ENCODE measurements around the gene TPM3.
"Not testable (repeated sequence)": the region's sequence is repeated elsewhere in the genome, so short reads cannot be mapped to it uniquely, and the experiment has no call there.

Gene TPM3

DNA sequence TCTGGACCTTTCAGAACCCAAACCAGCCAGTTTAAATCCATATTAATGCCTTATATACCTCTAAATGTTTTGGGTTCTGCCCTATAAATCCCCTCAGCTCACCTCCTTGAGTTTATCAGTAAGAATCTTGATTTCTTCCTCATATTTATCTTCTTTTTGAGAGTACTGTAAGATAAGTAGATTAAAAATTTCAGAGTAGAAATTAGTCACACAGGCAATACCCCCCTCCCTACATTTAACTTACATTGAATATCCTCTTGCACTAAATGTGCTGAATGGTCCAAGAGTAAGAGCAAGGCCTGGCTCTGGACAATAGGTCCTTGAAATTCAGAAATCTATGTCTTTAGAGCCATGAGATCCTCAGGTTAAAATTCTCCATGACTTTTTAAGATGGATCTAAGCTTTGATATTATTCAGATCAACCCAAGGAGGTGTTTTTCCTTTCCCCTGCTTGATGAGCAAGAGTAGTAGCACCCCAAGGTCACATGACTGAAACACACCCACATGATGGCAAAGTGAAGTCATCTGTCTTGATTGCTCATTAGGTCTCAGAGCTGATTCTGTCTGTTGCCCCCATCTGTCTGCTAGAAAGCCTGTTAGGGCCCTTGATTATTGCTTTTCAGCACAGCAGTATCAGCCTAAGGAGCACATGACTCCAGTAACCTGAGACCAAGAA lies 21.2 kb downstream of the TPM3 start:
- in situ Hi-C loops (cut with MboI; ENCODE audit: low sequenced_read_pairs): no loop called here

GRCh38 chr1:154167461-154167860 lies 24.4 kb downstream of the TPM3 start:
- in situ Hi-C loops (cut with MboI; ENCODE audit: low sequenced_read_pairs): no loop called here

- in situ Hi-C loops (cut with MboI; ENCODE audit: low sequenced_read_pairs): no loop called here
These were observed 25.7 kb downstream of the TPM3 start for GRCh38 chr1:154166207-154166606.

DNA sequence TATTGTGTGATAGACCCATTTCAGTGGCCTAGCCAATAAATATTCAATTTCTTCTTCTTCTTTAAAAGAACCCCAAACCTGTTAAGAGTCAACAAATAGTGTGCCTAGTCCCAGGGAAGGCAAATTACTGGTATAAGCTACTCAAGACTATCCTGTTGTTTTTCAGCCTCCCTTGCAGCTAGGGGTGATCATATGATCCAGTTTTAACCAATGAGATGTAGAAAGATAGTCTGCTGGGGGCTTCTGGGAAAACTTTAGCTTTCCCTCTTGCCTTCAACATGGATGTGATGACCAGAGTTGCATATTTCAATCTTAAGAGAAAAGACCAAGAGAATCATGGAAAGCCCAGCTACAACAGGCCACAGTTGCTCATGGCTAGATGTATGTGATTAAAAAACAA lies 32.3 kb downstream of the TPM3 start:
- in situ Hi-C loops (cut with MboI; ENCODE audit: low sequenced_read_pairs): no loop called here

DNA sequence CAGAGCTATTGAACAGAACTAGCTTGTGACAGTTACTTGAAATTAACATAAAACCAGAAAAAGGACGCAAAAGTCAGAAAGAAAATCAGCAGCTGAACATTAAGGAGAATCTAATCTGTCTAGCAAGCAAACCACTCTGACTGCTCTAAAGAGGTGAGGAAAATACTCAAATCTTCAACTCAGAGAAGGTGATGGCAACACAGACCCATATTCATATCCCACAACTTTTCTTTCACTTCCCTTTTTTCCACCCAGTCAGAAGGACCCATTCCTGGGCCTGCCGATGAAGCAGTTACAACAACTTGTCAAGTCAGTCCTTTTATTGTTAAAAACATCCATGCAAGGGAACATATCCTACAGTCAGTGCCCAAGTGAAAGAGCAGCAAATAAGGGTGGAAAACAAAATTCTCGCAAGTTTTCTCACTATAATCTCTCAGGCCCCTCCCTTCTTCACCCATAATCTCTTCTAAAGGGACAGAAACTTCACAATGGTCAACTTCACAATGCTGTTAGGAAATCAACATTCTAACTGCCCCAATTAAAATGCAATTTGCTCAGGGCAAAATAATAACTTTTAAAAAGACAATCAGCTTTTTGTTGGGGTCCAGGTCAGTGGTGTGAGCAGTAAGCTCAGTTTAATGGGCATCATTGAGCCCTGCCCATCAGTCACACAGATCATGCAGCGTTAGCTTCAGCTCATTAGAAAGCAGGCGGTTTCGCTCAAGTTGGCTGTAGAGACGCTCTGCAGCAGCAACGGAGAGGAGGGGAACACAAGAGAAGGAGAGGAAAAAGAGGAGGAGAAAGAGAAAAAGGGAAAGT lies 33.4 kb downstream of the TPM3 start:
- in situ Hi-C loops (cut with MboI; ENCODE audit: low sequenced_read_pairs): no loop called here

DNA sequence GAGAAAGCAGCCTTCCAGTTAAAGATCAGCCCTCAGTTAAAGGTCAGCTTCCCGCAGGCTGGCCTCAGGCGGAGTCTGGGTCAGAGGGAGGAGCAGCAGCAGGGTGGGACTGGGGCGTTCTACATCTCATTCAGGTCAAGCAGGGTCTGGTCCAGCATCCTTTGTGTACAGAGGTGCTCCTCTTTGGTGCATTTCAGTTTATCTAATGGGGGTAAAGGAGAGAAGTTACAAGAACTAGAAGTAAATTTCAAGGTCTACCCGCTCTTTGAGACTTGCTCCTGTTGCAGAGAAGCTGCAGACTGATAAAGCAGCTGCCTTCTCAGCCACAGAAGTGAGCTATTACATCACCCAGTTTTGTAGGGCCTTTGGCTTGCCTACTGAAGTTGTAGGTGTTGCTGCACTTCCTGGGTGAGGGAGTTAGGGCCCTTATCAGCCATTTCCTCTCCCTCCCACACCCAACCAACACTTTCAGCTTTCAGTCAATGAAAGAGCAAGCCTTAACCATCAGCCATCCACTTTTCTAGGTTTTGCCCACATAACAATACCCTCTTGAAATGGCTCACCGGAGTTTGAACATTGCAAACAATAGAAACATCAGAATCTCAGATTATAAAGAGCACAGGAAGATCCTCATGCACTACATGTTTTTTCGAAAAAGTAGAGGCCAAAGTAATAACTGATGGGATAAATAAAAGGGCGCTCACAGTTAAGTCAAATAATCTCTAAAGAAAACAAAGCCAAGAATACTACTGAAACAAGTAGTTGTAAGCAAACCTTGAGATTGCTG lies 34.2 kb downstream of the TPM3 start:
- in situ Hi-C loops (cut with MboI; ENCODE audit: low sequenced_read_pairs): no loop called here

- in situ Hi-C loops (cut with MboI; ENCODE audit: low sequenced_read_pairs): no loop called here
These were observed 36.6 kb downstream of the TPM3 start for GRCh38 chr1:154155251-154155650.

GRCh38 chr1:154154534-154155191 lies 37.2 kb downstream of the TPM3 start, which contains the start of gene NUP210L:
Gene NUP210L, minus strand, starts transcription at chr1:154155073.
- in situ Hi-C loops (cut with MboI; ENCODE audit: low sequenced_read_pairs): no loop called here

DNA sequence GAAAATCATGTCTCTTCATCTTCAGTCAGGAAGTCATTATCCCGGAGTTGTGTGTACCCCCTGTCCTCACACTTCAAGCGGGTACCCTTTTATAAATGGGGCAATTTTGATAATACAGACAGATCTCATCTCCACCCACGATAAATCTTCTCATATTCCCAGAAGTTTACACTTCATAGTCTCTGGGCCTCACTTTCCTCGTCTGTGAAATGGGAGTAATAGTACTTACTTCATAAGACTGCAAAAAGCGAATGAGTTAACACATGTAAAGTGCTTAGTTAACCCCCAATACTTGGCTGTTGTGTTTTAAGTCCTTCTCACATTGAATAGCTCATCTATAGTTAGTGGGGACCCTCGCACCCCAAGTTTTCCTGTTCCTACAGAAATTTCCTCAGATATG lies 37.8 kb downstream of the TPM3 start:
- in situ Hi-C loops (cut with MboI; ENCODE audit: low sequenced_read_pairs): no loop called here

GRCh38 chr1:154151311-154151710 lies 40.6 kb downstream of the TPM3 start:
- in situ Hi-C loops (cut with MboI; ENCODE audit: low sequenced_read_pairs): no loop called here

DNA sequence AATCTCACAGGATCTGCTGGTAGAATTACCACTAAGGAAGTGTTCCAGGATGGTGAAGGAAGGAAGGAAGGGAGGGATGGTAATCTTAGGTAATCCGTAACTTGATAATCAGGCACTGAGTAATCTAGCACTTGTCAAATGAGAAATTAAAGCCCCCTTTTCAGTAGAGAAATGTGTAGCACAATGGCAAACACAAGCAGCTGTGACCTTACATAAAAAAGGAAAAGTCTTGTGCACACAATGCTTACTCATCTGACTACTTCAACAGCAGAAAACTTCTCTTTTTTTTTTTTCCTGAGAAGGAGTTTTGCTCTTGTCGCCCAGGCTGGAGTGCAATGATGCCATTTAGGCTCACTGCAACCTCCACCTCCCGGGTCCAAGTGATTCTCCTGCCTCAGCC lies 43.1 kb downstream of the TPM3 start:
- in situ Hi-C loops (cut with MboI; ENCODE audit: low sequenced_read_pairs): no loop called here

- in situ Hi-C loops (cut with MboI; ENCODE audit: low sequenced_read_pairs): not testable (repeated sequence)
These were observed 44.4 kb downstream of the TPM3 start for GRCh38 chr1:154147505-154147904.

DNA sequence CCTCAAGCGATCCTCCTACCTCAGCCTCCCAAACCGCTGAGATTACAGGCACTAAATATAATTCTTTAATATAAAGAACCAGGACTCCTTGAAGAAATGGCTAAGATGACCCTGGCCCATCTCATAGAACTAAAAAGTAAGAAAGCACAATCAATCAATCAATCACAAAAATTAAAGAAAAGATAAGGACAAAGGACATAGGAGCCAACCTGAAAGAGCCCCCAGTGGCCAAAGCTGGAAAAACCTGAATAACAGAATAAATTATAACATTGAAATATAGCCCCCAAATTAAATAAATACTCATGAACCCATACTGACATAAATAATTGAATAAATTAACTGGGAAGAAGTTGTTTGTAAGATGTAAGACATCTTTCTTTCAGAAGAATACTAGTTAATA lies 45.9 kb downstream of the TPM3 start:
- in situ Hi-C loops (cut with MboI; ENCODE audit: low sequenced_read_pairs): no loop called here

GRCh38 chr1:154142358-154142757 lies 49.5 kb downstream of the TPM3 start:
- in situ Hi-C loops (cut with MboI; ENCODE audit: low sequenced_read_pairs): no loop called here

DNA sequence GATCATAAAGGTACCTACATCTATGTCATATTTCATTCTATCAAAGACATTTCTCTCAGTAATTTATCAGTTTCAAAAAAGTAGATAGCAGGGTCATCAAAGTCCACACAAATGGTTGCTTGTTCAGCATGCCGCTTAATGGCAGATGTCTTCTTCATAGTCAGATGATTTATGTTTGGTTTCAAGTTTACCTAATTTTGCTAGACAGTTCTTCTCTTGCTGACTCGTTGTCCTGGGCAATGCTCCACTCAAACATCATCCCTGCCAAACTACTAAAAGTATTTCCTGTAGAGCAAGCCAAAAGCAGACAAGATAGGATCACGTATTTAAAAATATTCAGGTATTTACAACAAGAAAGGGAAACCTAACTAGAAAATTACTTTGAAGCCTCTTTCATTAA lies 50.7 kb downstream of the TPM3 start:
- in situ Hi-C loops (cut with MboI; ENCODE audit: low sequenced_read_pairs): no loop called here

DNA sequence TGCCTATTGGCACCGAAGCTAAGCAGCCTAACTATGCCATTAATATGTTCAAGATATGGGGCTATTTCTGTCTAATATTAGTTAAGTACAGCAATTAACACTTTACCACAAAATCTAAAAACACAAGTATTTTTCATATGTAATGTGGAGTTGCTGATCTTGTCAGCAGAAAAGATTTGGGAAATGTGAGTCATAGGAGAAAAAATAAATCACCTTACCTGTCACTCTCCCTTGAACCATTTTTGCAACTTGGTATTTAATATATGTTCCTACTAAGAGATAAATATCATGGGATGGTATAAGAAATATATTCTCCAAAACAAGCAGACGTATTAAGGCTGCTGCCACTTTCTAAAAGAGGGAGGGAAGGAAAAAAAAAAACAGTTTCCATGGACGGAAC lies 54.0 kb downstream of the TPM3 start:
- in situ Hi-C loops (cut with MboI; ENCODE audit: low sequenced_read_pairs): no loop called here

DNA sequence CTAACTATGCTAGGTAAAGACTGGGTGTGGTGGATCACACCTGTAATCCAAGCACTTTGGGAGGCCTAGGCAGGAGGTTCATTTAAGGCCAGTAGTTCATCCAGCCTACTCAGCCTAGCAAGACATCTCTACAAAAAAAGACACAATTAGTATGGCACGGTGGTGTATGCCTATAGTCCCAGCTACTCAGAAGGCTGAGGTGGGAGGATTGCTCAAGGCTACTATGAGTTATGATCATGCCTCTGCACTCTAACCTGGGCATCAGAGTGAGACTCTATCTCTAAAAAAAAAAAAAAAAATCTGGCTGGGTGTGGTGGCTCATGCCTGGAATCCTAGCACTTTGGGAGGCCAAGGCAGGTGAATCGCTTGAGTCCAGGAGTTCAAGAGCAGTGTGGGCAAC lies 58.6 kb downstream of the TPM3 start:
- in situ Hi-C loops (cut with MboI; ENCODE audit: low sequenced_read_pairs): no loop called here

GRCh38 chr1:154129391-154129970 lies 62.4 kb downstream of the TPM3 start:
- in situ Hi-C loops (cut with MboI; ENCODE audit: low sequenced_read_pairs): no loop called here

DNA sequence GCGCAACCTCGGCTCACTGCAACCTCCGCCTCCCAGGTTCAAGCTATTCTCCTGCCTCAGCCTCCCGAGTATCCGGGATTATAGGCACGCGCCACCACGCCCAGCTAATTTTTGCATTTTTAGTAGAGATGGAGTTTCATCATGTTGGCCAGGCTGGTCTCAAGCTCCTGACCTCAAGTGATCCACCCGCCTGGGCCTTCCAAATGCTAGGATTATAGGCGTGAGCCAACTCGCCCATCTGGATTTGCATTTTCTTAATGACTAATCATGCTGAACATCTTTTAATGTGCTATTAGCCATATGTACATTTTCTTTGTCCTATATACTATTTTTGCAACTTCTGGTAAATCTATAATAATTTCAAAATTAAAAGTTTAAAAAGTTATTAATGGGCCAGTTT lies 68.7 kb downstream of the TPM3 start:
- in situ Hi-C loops (cut with MboI; ENCODE audit: low sequenced_read_pairs): not testable (repeated sequence)

GRCh38 chr1:154117642-154118041 lies 74.3 kb downstream of the TPM3 start:
- in situ Hi-C loops (cut with MboI; ENCODE audit: low sequenced_read_pairs): no loop called here

DNA sequence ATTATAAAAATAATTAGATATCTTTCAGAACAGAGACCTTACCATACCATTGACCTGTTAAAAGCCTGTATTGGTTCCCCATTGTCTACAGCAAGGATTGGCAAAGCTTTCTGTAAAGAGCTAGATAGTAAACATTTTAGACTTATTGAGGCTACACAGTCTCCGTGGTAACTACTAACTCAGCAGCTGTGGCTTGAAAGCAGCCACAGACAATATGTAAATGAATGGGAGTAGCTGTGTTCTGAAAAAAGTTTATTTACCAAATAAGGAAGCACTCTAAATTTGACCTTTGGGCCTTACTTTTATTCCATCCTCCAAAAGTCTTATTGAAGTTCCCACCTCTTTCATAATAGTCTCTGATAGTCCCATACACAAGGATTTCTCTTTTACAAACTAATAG lies 76.7 kb downstream of the TPM3 start:
- in situ Hi-C loops (cut with MboI; ENCODE audit: low sequenced_read_pairs): no loop called here
